Activated naive CD4-positive, alpha-beta T cell treated with anti-CD3 and anti-CD28 coated beads, Interleukin-2, amount 50 U/mL, for 72 hours (primary cell): Measurements from ENCODE around the gene LDHD. TPM values are rescaled to one million over a fixed set of nuclear protein-coding genes. Genes with fewer than 3 reads are reported as not detected.
A peak's percentile ranks its signal among the peaks of the same experiment; 100 is the strongest.

ENCODE experiments used
- ATAC-seq, 2 donors: fragments of 150-1000 bp; cut with Tn5 transposase; 2 replicates each; pipeline ENCODE4 v1.10.0; 2021; ENCODE audit warnings: mild to moderate bottlenecking in 2 of 2, moderate library complexity in 2 of 2
- DNase-seq, 2 donors: peaks; one replicate each; pipeline ENCODE4 v3.0.0; 2021 to 2022; ENCODE audit warnings: low spot score in 2 of 2
- H3K27ac Mint-ChIP-seq, 2 donors: one replicate each; pipeline ENCODE4 v1.8.0; 2022; ENCODE audit warnings: mild to moderate bottlenecking in 2 of 2, mixed read lengths in 2 of 2
- H3K36me3 Mint-ChIP-seq, 2 donors: one replicate each; pipeline ENCODE4 v1.8.0; 2022; ENCODE audit warnings: mixed read lengths in 2 of 2
- H3K9me3 Mint-ChIP-seq, 2 donors: one replicate each; pipeline ENCODE4 v1.8.0; 2022; ENCODE audit warnings: mixed read lengths in 2 of 2
- total RNA-seq, 2 donors: library from RNA; stranded (reverse); gene quantifications; one replicate each; pipeline ENCODE4 v1.2.3, GENCODE V29; 2022

Gene LDHD
- total RNA-seq, 2 donors from 2014 or later = 0.64 to 0.82 TPM

- no peak for ATAC-seq
- Mint-ChIP-seq H3K36me3 (peaks cover 5 to 36% of the 10 kb centered on the region in 2 donors), H3K27ac (peak overlapping the region in 1 of 2 donors; percentile 76)
Measured at GRCh38 chr16:75079346-75079926, 37.1 kb downstream of the LDHD start.

GRCh38 chr16:75078886-75079285 lies 37.7 kb downstream of the LDHD start:
- DNase-seq = no peak
- Mint-ChIP-seq H3K36me3 (peaks cover 5 to 41% of the 10 kb centered on the region in 2 donors), H3K9me3 (peaks cover 4 to 11% of the 10 kb centered on the region in 2 donors), H3K27ac (peak overlapping the region in 1 of 2 donors; percentile 76)
- ATAC-seq = no peak

More at GRCh38 chr16:75079346-75079926, 37.1 kb downstream of the LDHD start:
- DNase-seq = no peak
- peaks cover 4 to 11% of the 10 kb centered on the region in 2 donors for H3K9me3 Mint-ChIP-seq

- Mint-ChIP-seq H3K9me3 (peaks cover 4 to 11% of the 10 kb centered on the region in 2 donors), H3K36me3 (peaks cover 5 to 42% of the 10 kb centered on the region in 2 donors), H3K27ac (peak overlapping the region; percentile 94 to 98)
- ATAC-seq (no peak), DNase-seq (no peak)
Measured at GRCh38 chr16:75075688-75076268, 40.8 kb downstream of the LDHD start.

- Mint-ChIP-seq H3K27ac (peak overlapping the region; percentile 94 to 98), H3K9me3 (peaks cover 4 to 11% of the 10 kb centered on the region in 2 donors), H3K36me3 (peaks cover 5 to 44% of the 10 kb centered on the region in 2 donors)
- DNase-seq = peak; percentile 70 to 86
- ATAC-seq = peak; percentile 97
Measured at GRCh38 chr16:75074920-75075687, 41.5 kb downstream of the LDHD start.

DNA sequence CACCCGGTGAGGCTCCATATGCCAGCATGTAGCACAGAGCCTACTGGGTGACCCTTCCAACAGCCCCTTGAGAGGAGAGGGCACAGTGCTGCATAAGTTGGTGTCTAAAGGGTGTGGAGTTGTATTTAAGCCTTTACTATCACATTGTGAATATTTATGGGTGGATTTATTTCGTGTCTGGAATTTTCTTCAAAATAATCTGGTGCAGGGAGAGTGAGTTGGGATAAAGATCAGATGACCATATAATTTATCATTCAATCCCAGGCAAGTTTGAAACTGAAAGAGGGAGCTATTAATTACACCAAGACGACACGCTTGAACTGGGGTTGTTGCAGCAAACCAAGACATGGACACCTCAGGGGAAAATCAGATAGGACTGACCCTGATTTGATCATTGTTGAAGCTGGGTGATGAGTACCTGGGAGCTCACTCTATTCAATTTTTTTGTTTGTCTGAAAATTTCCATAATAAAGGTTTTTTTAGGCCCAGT lies 42.2 kb downstream of the LDHD start:
- DNase-seq (no peak), ATAC-seq (no peak)
- Mint-ChIP-seq H3K9me3 (peaks cover 4 to 11% of the 10 kb centered on the region in 2 donors), H3K36me3 (peaks cover 5 to 51% of the 10 kb centered on the region in 2 donors), H3K27ac (peak overlapping the region in 1 of 2 donors; percentile 57)

GRCh38 chr16:75073545-75074303 lies 42.9 kb downstream of the LDHD start:
- Mint-ChIP-seq H3K9me3 (peaks cover 4 to 8% of the 10 kb centered on the region in 2 donors), H3K27ac (peak overlapping the region; percentile 57), H3K36me3 (peaks cover 5 to 46% of the 10 kb centered on the region in 2 donors)
- DNase-seq (no peak), ATAC-seq (no peak)

DNA sequence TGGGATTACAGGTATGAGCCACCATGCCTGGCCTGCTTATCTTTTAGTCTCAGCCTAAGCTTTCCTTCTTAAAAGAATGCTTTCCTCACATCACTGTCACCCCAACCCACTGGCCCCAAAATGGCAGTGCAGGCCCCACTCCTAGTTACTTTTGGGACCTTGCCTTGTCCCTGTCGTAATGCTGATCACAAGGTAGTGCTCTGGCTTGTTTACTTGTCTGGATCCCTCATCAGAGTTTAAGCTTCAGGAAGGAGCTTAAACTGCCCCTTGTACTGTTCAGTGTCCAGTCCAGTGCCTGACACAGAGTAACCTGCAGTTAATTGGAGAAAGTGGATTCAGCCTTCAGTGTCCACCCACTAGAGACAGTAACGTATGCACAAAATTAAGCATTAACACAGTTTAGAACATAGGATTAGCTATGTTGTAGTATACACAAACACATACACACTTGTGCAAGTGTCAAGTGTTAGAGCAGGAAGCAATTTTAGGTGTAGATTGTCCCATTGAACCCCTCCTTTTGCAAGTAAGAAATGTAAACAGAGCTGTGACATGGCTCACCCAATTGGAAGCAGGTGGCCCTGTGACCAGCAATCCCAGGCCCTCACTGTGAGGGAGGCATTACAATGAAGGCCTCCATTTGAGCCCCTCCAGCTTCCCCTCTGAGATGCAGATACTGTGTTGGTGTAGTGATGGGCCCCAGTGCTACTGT lies 44.2 kb downstream of the LDHD start:
- peaks cover 0 to 4% of the 10 kb centered on the region in 2 donors for H3K9me3 Mint-ChIP-seq
- H3K27ac Mint-ChIP-seq = no peak overlapping the region
- peaks cover 5 to 33% of the 10 kb centered on the region in 2 donors for H3K36me3 Mint-ChIP-seq
- DNase-seq (no peak), ATAC-seq (no peak)

- Mint-ChIP-seq H3K36me3 (peaks cover 5 to 32% of the 10 kb centered on the region in 2 donors), H3K9me3 (peaks cover 4 to 5% of the 10 kb centered on the region in 2 donors), H3K27ac (peak overlapping the region in 1 of 2 donors; percentile 73)
- ATAC-seq = no peak
- DNase-seq = no peak
Measured at GRCh38 chr16:75071621-75072020, 45.0 kb downstream of the LDHD start.

GRCh38 chr16:75070012-75070841 lies 46.4 kb downstream of the LDHD start:
- Mint-ChIP-seq H3K36me3 (peaks cover 0 to 35% of the 10 kb centered on the region in 2 donors), H3K9me3 (peaks cover 0 to 5% of the 10 kb centered on the region in 2 donors), H3K27ac (peak overlapping the region; percentile 22 to 38)
- DNase-seq = no peak
- no peak for ATAC-seq

DNA sequence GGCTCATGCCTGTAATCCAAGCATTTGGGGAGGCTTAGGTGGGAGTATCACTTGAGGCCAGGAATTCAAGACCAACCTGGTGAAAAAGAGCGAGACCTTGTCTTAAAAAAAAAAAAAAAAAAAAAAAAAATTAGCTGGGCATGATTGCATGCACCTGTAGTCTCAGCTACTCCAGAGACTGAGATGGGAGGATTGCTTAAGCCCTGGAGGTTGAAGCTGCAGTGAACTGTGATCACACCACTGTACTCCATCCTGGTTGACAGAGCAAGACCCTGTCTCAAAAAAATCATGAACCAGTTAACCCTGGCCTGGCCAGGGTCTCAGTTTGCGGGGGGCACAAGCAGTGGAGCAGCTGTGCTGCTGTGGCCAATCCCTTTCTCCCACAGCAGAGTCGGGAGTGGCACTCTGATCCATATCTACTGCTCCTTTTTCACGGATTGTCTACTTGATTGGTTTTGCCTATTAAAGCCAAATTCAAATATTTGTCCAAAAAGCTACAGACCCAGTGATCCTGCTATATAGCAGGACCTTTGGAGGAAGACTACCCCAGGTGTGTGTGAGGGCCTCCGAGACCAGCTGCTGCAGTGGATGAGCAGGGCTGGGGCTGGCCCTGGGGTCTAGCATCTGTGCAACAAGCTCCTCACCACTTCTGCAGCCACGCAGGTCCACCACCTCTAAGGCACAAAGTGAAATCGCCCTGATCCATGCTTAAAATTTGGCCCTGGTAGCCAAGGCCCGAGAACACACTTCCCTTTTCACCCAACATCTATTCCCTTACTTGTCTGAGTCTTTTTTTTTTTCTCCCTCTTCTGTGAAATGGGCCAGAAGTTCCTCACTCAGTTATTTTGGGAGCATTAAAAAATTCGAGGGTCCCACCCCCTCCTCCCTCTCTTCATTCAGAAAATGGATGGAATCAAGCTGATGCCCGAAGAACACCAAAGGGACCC lies 48.2 kb downstream of the LDHD start:
- DNase-seq (no peak), ATAC-seq (no peak)
- Mint-ChIP-seq H3K9me3 (peaks cover 0 to 5% of the 10 kb centered on the region in 2 donors), H3K27ac (no peak overlapping the region), H3K36me3 (peaks cover 0 to 23% of the 10 kb centered on the region in 2 donors)

GRCh38 chr16:75066861-75067447 lies 49.6 kb downstream of the LDHD start:
- Mint-ChIP-seq H3K36me3 (peaks cover 0 to 20% of the 10 kb centered on the region in 2 donors), H3K9me3 (peaks cover 0 to 5% of the 10 kb centered on the region in 2 donors), H3K27ac (no peak overlapping the region)
- ATAC-seq (no peak), DNase-seq (no peak)

DNA sequence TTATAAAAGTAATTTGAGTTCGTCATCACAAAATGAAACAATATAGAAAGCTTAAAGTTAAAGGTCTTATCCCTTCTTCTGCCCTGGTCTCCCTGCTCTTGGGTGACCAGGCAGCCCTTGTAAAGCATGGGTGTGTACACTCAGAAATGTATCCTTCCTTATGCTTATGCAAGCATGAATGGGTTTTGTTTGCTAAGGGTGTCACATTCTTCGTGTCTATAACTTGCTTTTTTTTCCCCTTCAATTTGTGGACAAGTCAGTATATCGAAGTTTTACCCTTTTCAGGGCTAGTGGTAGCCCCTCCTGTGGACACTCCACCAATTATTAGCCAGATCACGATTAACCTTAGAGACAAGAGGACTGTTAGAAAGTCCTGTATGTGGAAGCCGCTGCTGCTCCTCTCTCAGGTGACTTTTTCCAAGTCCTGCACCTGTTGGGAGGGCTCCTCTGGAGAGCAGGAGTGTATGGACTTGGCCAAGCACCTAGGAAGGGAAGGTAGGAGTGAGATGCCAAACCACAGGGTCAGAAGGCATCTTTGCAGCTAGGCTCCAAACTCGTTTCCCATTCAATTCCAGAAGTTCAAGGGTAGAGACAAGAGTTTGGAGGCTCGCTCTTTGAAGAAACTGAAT lies 50.9 kb downstream of the LDHD start:
- H3K9me3 Mint-ChIP-seq = peaks cover 0 to 5% of the 10 kb centered on the region in 2 donors
- H3K27ac Mint-ChIP-seq = peak overlapping the region in 1 of 2 donors; percentile 11
- DNase-seq = no peak
- ATAC-seq = no peak
- peaks cover 0 to 20% of the 10 kb centered on the region in 2 donors for H3K36me3 Mint-ChIP-seq

DNA sequence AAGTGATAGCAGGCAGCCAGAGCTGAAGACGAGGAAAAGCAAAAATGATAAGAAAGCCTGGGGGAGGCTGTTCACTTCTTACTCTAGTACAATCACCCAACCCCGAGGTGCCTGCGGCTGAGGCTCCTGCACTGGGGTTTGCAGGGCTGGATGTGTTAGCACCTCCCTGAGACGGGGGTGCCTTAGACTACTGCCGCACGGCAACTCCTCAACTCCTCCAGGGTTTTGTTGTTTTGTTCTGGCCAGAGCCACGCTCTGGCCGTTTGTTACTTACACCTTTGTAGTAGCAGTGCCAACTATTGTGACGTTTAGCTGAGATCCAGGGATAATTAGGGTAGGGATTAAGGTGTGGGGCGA lies 51.5 kb downstream of the LDHD start:
- H3K27ac Mint-ChIP-seq = peak overlapping the region in 1 of 2 donors; percentile 72
- H3K36me3 Mint-ChIP-seq = peaks cover 0 to 18% of the 10 kb centered on the region in 2 donors
- DNase-seq = peak in 1 of 2 donors; percentile 12
- ATAC-seq = peak; percentile 67 to 81
- H3K9me3 Mint-ChIP-seq = peaks cover 0 to 5% of the 10 kb centered on the region in 2 donors
